Measurements from ENCODE around the gene CHD2.
"Not testable (repeated sequence)": the region's sequence is repeated elsewhere in the genome, so short reads cannot be mapped to it uniquely, and the experiment has no call there.

CHD2 gene

DNA sequence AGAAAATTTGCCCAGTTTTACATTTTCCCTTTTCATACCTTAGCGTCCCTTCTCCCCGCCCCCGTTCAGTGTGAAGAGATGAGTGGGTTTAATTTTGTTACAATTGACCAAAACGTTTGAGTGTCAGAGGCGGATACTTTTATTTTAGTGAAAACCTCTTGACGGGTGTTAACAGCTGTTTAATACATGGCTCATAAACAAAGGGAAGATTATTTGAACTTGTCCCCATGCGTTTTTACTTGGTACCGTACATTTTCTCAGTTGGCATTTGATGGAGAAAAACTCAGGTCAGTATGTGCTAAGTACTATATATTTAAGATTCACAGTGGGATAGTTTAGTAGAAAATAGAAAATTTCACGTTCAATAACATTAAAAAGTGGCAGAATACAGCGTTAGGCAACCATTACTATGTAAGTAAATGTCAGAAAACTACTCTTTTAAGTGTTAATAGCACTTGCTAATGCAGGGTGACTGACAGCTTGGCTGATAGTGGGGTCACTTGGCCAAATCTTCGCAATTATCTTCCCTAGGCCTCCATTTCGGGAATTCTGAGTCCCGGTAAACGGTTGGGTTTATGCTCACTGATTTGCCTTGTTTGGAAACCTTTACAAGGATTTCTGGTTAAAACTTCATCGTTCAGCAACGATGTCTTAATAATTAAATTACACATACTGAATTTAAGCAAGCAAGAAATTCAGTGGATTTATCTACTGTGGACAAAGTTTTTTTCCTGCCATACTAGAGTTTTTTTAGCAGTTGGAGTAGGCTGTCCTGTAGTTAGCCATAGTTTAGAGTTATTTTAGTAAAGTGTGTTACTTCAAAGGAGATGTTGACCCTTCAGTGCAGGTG, 4.8 kb downstream of the CHD2 start:
- DNase-seq: no peak

DNA sequence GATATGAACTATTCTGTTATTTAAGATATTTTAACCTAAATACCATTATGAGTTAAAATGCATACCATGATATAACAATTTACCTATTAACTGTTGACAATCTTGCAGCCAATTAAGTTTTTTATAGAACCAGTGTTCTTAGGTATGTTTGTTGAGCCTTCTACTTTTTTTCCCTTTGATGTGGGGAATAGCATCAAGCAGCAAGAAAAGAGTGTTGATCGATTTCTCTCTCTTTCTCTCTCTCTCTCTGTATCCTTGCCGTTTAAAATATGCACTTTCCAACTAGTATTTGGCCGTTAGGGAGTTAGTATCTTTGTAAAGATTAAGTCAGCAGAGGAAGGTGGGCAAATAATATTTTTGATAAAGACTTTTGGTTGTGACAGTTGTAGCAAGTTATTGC, 5.9 kb downstream of the CHD2 start:
- DNase-seq: no peak

DNA sequence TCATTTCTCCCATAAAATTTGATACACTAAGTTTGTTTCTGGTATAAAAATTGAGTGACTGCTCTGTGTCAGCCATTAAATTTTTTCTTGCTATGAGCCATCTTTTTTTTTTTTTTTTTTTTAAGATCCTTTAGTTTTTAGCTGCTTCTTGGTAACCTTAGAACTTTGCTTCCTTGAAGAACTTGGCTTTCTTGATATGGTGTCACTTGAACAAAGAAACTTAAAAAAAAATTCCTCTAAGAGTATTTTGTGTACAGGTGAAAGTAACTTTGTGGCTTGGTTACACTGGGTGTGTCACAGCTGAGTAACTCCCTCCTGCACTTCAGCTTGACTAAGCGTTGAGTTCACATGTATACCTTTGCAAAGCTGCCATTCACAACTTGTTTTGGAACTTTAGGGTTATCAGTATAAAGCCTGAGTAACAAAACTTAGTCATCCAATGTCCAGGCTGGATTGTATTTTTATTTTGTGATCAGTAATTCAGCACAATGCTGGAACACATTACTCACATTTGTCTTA, 6.5 kb downstream of the CHD2 start:
- no peak for DNase-seq

DNA sequence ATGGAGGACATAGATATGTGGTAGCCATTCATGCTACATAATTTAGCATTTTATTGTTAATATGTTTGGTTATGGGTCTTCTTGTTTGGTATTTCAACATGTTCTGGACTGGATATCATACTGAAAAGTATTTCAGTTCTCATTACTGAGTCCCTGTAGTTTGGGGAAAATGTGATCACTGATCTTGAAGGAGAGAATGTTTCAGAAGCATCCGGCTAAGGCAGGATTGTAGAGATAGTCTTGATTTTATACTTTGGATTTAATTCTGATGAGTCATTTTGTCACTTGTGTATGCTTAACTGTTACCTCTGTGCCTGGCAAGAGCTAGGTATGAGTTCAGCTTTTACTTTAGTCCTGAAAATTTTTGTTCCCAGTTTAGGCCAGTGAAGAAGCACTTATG, 7.1 kb downstream of the CHD2 start:
- no peak for DNase-seq

DNA sequence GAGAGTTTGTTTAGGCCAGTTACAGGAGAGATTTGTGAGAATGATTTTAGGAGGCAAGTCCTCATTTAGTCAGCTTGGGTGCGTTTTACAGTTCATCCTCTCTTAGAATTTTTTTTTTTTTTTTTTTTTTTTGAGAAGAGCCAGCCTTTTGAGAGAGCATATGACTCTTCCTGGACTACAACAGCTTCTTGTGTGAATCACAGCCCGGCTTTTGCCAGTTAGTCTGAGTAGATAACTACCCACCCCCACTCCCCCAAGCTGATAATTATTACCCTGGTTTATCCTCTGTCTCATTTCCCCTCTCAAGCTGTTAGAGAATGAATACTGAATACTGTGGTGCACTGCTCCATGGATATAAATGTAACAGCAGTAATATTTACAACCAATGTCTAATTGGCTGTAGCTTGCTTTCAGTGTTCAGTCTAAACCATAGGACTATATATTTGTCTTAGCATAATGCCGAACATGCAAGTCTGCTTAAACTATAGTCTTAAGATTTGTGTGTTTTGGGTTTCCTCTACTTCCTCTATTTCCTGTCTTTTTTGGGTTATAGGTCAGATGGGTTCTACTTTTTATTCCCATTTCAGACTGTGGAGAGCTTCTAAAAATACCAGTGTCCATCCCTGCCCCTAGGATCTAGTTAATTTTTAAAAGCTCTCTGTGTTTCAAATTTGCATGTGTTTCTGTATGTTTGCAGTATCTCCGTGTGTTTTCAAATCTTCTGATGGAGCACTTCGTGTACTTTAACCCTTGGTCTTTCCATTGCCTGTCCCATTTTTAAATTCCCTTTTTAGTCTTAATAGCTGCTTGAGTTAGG, 8.0 kb downstream of the CHD2 start:
- peak in 20 of 56 donors; percentile 7 to 52 (median 28) for DNase-seq

GRCh38 chr15:92908713-92909057, 8.6 kb downstream of the CHD2 start:
- DNase-seq: no peak

DNA sequence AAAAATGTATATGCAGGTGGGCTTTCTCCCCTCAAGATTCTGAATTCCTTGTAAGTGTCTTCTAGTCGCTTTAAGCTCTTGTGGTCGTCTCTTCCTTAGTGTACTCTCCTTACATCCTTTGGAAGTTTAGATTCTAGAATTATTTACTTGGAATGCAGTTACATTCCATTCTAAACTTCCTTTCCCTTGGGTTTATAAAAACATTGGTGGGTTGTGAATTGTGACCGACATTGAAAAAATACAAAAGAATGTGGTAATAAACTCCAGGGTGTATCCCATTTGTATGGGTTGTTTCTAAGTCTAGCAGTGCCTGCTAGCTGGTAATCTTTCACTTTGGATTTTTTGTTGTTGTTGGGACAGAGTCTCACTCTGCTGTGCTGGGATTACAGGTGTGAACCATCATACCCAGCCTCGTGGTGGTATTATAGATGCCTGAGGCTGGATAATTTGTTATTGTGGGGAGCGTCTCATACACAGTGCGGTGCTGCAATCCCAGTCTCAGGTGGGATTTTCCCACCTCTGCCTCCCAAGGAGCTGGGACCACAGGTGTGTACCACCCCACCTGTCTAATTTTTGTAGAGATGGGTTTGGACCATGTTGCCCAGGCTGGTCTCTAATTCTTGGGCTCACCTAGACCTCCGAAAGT, 9.1 kb downstream of the CHD2 start:
- DNase-seq: no peak

- DNase-seq: no peak
Measured at GRCh38 chr15:92910451-92910850, 10.3 kb downstream of the CHD2 start.

- DNase-seq: no peak
Measured at GRCh38 chr15:92914103-92914499, 14.0 kb downstream of the CHD2 start.

GRCh38 chr15:92914768-92915221, 14.7 kb downstream of the CHD2 start:
- DNase-seq: no peak

DNA sequence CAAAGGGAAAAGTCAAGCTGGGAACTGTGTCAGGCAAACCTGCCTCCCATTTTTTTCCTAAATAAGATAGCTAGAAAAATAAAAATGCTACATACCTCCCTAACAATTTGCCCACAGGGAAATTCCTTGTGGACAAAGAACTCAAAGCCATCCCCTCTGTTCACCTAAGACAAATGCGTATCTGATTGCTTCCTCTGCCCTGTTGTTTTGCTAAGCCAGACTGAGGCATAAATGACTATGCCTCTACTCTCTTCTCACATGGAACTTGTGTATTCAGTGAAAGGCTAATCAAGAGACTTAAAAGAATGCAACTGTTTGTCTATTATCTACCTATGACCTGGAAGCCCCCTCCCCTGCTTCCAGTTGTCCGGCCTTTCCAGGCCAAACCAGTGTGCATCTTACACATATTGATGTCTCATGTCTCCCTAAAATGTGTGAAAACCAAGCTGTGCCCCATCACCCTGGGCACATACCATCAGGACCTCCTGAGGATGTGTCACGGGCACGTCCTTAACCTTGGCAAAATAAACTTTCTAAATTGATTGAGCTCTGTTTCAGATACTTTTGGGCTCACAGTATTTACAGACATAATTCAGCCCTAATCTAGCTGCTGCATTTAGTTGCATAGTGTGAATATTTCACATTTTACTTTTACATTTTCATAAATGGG, 15.8 kb downstream of the CHD2 start:
- DNase-seq: no peak

- DNase-seq: peak; percentile 23 to 97 (median 76)
Measured at GRCh38 chr15:92917598-92918407, 17.7 kb downstream of the CHD2 start.

DNA sequence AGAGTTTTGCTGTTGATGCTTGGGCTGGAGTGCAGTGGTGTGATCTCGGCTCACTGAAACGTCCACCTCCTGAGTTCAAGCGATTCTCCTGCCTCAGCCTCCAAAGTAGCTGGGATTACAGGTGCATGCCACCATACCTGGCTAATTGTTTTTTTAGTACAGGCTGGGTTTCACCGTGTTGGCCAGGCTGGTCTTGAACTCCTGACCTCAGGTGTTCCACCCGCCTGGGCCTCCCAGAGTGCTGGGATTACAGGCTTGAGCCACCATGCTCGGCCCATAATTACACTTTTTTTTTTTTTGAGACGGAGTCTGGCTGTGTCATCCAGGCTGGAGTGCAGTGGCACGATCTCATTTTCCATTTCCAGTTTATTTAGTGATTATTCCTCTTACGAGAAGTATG, 18.8 kb downstream of the CHD2 start:
- not testable (repeated sequence) for DNase-seq

- no peak for DNase-seq
Measured at GRCh38 chr15:92920595-92921161, 20.6 kb downstream of the CHD2 start.

GRCh38 chr15:92921215-92922131, 21.3 kb downstream of the CHD2 start:
- no peak for DNase-seq

GRCh38 chr15:92922418-92923002, 22.4 kb downstream of the CHD2 start:
- no peak for DNase-seq

GRCh38 chr15:92924216-92924615, 24.1 kb downstream of the CHD2 start:
- DNase-seq: peak in 7 of 56 donors; percentile 4 to 26 (median 16)

DNA sequence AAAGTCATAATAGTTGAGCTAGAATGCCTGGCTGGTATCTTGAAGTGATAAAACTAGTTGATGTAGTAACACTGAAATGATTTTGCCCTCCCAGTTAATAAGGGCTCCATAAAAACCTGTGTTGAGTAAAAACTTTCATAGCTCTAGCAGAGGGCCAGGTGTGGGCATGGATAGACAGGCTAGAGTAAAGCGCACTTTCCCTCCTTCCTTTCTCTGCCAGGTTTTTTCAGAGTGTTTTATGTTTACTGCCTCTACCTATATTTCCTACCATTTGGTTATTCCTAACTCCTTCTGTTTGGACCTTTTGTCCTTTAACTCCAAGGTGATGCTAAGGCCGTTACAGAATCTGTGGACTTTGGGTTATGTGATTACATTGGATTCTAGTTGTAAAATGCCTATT, 25.3 kb downstream of the CHD2 start:
- DNase-seq: no peak
